NCI-H2029 (cell line): ENCODE results near the gene GPT2.

Experiments used
- DNase-seq: peaks from one replicate; lab custom pipeline; 2025; lab: John Stamatoyannopoulos, UW

GPT2 gene

DNA sequence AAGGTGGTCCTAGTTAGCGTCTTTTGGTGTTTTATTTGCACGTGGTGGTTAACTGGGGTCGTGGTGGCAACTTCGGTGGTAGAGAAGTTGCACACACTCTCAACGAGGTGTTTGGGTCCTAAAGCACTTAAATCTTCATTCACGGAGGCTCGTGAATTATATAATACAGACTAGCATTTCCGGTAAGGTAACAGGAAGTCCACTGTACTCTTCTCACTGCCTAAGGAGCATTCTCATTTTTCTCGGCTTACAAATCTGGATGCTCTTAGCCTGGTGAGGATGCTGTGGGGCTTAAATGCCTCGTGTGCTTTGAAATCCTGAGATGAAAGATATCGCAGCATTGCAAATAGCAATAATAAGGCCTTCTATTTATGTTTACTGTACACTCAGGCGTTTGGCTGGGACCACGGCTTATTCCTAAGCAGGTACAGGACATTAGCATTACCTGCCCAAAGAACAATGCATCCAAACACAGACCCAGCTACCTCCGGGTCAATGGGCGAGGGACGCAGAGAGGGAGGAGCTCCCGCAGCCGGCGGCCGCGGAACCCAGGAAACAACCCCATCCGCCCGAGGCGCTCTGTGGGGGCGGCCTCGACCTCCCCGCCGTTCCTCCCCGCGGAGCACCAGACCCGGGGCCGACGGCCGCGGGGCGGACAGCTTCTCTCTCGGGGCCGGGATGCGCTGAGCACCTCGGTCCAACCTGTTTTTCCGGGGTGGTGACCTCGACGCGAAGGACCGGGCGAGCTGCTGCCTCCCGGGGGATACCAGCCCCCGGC is 88.5 kb downstream of the GPT2 start:
- peak; percentile 29 for DNase-seq

DNA sequence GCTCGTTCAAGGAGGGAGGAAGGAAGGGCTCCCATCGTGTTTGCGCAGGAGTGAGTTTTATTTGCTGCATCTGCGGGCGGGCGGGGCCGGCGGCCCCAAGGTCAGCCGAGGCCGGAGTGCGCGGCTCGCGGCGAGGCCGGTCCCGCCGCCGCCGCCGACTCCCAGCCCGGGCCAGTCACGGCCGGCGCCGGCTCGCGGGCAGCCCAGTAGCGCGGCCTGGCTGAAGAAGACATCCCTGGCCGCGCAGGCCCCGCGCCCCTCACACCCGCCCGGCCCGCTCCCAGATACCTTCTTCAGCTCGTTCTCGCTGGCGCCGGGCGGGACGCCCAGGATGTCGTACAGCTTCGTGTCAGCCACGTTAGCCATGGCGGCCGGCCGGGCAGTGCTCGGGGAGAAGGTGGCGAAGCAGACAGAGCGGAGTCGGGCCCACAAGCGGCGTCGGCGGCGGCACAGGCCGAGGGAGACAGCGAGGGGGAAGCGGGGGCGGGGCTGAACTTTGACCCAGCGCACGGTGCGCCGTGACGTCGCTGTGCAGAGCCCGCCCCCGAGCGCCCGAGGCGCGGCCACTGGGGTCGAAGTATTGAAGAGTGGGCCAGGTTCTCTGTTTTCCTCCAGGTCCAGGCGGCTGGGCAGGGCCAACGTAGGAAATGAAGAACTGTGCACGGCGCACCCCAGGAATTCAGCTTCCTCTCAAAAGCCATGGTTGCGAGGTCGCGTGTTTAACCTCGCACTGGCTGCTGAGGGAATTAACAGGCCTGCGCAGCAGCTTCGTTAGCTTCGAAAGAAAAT is 89.2 kb downstream of the GPT2 start, which contains the start of gene DNAJA2:
Gene DNAJA2 (minus strand): TSS at position 468 of the 789 bp plus-strand sequence. CDS start 102 bp downstream, at position 366.
- peak; percentile 61 for DNase-seq

DNA sequence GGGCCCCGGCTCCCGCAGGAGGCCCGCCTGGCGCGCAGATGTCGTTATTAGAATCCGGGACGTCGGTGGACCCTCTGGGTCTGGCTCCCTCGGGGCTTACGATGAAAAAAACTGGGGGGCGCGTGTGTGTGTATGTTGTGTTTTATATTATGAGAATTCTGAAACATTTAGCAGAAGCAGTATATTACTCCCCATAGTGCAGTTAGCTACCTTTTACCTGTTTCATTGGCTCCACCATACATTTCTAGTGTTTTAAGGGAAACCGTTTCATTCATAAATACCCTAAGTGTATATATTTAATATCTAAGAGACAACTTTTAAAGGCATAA is 89.8 kb downstream of the GPT2 start:
- no peak for DNase-seq

DNA sequence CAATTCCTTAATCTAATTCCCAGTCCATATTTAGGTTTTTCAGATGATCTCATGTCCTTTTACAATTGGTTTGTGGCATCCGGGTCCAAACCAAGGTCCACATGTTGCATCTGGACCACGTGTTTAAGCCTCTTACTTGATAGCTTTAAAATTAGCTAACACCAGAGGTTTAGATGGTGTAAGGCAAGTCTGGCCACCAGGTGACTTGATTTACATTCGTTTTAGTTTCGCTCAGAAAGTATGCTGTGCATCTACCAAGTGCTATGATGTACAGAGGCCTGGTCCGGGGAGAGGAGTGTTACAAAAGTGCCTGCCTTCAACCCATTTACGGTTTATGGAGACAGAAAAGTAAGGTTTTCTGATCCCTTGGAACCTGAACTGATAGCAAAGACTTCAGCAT is 90.2 kb downstream of the GPT2 start:
- no peak for DNase-seq

DNA sequence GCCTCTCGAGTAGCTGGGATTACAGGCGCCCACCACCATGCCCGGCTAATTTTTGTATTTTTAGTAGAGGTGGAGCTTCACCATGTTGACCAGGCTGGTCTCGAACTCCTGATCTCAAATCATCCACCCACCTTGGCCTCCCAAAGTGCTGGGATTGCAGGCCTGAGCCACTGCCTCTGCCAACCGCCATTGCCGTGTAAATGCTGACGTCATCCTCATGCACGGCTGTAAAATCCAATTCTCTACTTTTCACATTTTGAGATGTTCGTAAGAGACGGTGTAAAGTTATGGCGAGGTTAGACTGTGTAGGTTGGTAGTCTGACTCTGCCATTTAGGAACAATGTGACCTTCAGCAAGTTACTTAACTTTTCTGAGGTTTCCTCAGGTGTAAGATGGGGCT is 91.0 kb downstream of the GPT2 start:
- DNase-seq: no peak

DNA sequence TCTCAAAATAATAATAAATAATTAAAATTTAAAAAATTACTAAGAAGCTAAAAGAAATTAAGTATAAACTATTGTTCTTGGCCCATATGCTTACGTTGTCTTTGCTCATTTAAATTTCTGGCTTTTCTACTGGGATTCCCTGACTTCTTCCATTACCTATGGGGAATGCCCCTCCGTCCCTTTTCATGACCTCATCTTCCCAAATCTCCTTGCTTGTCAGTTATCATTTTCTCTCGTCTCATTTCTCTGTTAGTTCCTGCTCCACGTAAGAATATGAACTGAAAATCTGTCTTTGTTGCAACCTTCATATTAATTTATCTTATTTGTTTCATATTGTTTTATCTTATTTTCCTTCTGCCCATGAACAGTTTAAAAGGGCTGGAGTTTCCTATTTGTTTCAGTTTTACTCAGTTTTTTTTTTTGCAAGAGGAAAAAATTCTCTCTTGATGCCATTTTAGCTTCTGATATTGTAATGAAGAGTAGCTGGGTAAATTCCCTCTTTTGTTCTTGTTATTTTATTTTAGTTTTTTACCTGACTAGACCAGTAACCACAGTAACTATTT is 91.8 kb downstream of the GPT2 start:
- DNase-seq: no peak

DNA sequence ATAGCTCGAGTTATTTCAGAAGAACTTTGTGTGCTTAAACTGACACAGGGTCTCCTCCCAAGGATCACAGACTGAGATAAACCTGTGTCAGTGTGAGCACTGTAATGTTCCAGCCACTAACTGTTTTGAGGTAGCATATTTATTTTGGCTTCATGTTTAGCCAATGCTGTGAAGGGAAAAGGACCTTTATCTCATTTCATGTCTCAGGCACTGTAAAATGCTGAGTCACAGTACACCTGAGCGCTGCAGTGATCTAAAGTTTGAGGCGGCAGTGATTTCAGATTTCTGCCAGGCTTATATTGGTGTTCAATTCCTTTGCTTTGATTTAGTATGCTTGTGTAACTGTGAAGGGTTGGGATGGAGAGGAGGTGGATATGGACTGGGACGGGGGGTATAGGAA is 92.4 kb downstream of the GPT2 start:
- no peak for DNase-seq
